Large intestine (tissue), 3 donors: ENCODE data around the gene C2CD5. TPM values are rescaled to one million over a fixed set of nuclear protein-coding genes. Genes with fewer than 3 reads are reported as not detected.

Source experiments
- DNase-seq, 2 donors: peaks; one replicate each; pipeline versions ENCODE4 v3.0.0 to v3.0.0-alpha.2; 2013
- H3K27ac ChIP-seq: one replicate; pipeline ENCODE4 v1.5.1; 2013; ENCODE audit warnings: low read length
- H3K27me3 ChIP-seq: 2 replicates; pipeline ENCODE4 v1.6.1; 2013; ENCODE audit warnings: low read length; ENCODE audit not compliant: control insufficient read depth, insufficient read depth
- H3K36me3 ChIP-seq: 2 replicates; pipeline ENCODE4 v1.6.1; 2013; ENCODE audit warnings: low read length; ENCODE audit not compliant: control insufficient read depth, insufficient read depth
- H3K4me1 ChIP-seq: one replicate; pipeline ENCODE4 v1.6.1; 2013; ENCODE audit warnings: low read length; ENCODE audit not compliant: control insufficient read depth, insufficient read depth
- H3K4me3 ChIP-seq: one replicate; pipeline ENCODE4 v1.5.1; 2013; ENCODE audit warnings: low read length
- H3K9me3 ChIP-seq: one replicate; pipeline ENCODE4 v1.6.1; 2013; ENCODE audit warnings: mild to moderate bottlenecking, low read depth, low read length, moderate library complexity; ENCODE audit not compliant: control insufficient read depth
- WGBS: methylation state at CpG from one replicate; pipeline ENCODE4 v1.1.5; 2013; ENCODE audit warnings: low lambda C conversion rate; ENCODE audit not compliant: insufficient coverage; 5-methylcytosine and 5-hydroxymethylcytosine counted together
- polyA plus RNA-seq: library from polyadenylated mRNA; unstranded; fragments of 120-200 nt; gene quantifications from one replicate; pipeline ENCODE4 v1.2.1, GENCODE V29; 2013

The C2CD5 gene
- polyA plus RNA-seq, 1 donor, result 61.6 TPM

GRCh38 chr12:22431693-22432251 is 112.6 kb downstream of the C2CD5 start:
- Histone ChIP-seq H3K4me1 (no peaks in the 10 kb centered on the region), H3K36me3 (no peaks in the 10 kb centered on the region), H3K27me3 (no peaks in the 10 kb centered on the region), H3K4me3 (no peak overlapping the region), H3K9me3 (no peaks in the 10 kb centered on the region), H3K27ac (no peak overlapping the region)
- no CpG with 5 or more reads among the region's 1 CpG for WGBS
- DNase-seq, result no peak

DNA sequence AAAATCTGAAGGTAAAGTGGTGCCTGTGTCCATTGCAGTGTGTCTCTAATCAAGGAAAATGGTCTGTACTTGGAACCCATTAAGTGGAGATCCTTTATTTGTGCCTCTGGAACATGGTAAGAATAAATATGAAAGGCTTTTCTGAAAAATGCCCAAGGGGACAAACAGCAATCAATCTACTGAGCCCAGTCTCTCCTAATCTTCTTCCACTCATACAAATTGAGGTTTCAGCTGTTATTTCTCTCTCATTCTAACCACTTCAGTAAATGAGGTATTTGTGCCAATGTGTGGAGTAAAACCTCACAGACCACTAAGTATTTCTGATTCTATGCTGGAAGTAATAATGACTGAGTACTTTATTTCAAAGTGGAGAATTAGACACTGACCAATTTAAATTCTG is 127.5 kb downstream of the C2CD5 start:
- H3K4me1 ChIP-seq, result no peaks in the 10 kb centered on the region
- no peaks in the 10 kb centered on the region for H3K9me3 ChIP-seq
- H3K27ac ChIP-seq, result no peak overlapping the region
- DNase-seq, result no peak
- H3K4me3 ChIP-seq, result no peak overlapping the region
- no peaks in the 10 kb centered on the region for H3K27me3 ChIP-seq
- no peaks in the 10 kb centered on the region for H3K36me3 ChIP-seq

GRCh38 chr12:22415342-22416309 is 128.7 kb downstream of the C2CD5 start:
- WGBS, result no CpG with 5 or more reads among the region's 4 CpGs
- H3K36me3 ChIP-seq, result no peaks in the 10 kb centered on the region
- no peak for DNase-seq
- H3K4me1 ChIP-seq, result no peaks in the 10 kb centered on the region
- no peak overlapping the region for H3K27ac ChIP-seq
- no peak overlapping the region for H3K4me3 ChIP-seq
- H3K9me3 ChIP-seq, result no peaks in the 10 kb centered on the region
- no peaks in the 10 kb centered on the region for H3K27me3 ChIP-seq

- Histone ChIP-seq H3K4me1 (no peaks in the 10 kb centered on the region), H3K9me3 (no peaks in the 10 kb centered on the region), H3K36me3 (no peaks in the 10 kb centered on the region), H3K27ac (no peak overlapping the region), H3K4me3 (no peak overlapping the region), H3K27me3 (no peaks in the 10 kb centered on the region)
- 100% methylated on average over 2 of the region's 2 CpGs for WGBS
- no peak for DNase-seq
Measured at GRCh38 chr12:22414742-22415141, 129.6 kb downstream of the C2CD5 start.

- no peak for DNase-seq
- no CpG with 5 or more reads among the region's 3 CpGs for WGBS
- H3K36me3 ChIP-seq, result no peaks in the 10 kb centered on the region
- H3K4me3 ChIP-seq, result no peak overlapping the region
- H3K4me1 ChIP-seq, result no peaks in the 10 kb centered on the region
- H3K27ac ChIP-seq, result no peak overlapping the region
- H3K9me3 ChIP-seq, result no peaks in the 10 kb centered on the region
- H3K27me3 ChIP-seq, result no peaks in the 10 kb centered on the region
Measured at GRCh38 chr12:22413592-22413991, 130.8 kb downstream of the C2CD5 start.

DNA sequence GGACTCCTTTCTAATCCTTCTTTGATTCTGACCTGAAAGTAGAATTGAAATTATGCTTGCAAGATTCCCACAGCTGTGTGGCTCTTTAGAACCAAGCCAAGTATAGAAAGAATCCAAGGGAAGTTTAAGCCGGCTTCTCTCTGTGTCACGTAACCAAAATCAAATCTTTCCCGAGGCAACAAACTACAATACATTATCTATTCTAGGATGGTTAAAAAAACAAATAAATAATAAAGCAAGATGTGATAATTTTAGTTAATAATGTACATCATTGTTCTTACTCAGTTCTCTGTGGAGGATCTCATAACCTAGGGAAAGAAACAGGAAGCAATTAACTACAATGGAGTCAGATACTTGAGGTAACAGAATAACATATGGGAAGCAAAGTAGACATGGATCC is 131.8 kb downstream of the C2CD5 start:
- Histone ChIP-seq H3K4me1 (no peaks in the 10 kb centered on the region), H3K9me3 (no peaks in the 10 kb centered on the region), H3K27ac (no peak overlapping the region), H3K27me3 (no peaks in the 10 kb centered on the region), H3K4me3 (no peak overlapping the region), H3K36me3 (no peaks in the 10 kb centered on the region)
- no peak for DNase-seq
- WGBS, result 84% methylated on average over 3 of the region's 3 CpGs

DNA sequence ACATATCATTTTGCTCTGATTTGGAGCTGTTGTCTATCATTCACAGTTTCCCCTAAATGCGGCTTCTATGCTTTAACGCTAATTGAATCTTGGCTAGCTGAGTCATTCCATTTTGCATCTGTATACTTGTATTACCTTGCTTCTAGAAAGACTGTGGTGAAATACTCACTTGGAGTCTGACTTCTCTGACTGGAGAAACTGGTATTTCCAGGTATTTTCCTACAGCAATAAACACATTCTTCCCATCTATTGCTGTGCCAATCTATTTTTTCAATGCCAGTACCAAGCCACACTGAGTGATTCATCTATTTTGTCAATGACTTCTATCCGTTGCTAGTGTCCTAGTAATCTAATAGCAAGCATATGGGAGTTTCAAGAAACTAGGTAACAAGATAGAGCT is 133.9 kb downstream of the C2CD5 start:
- no peaks in the 10 kb centered on the region for H3K36me3 ChIP-seq
- no peaks in the 10 kb centered on the region for H3K9me3 ChIP-seq
- no CpG with 5 or more reads among the region's 3 CpGs for WGBS
- H3K27ac ChIP-seq, result no peak overlapping the region
- no peak for DNase-seq
- no peaks in the 10 kb centered on the region for H3K4me1 ChIP-seq
- no peak overlapping the region for H3K4me3 ChIP-seq
- no peaks in the 10 kb centered on the region for H3K27me3 ChIP-seq

DNA sequence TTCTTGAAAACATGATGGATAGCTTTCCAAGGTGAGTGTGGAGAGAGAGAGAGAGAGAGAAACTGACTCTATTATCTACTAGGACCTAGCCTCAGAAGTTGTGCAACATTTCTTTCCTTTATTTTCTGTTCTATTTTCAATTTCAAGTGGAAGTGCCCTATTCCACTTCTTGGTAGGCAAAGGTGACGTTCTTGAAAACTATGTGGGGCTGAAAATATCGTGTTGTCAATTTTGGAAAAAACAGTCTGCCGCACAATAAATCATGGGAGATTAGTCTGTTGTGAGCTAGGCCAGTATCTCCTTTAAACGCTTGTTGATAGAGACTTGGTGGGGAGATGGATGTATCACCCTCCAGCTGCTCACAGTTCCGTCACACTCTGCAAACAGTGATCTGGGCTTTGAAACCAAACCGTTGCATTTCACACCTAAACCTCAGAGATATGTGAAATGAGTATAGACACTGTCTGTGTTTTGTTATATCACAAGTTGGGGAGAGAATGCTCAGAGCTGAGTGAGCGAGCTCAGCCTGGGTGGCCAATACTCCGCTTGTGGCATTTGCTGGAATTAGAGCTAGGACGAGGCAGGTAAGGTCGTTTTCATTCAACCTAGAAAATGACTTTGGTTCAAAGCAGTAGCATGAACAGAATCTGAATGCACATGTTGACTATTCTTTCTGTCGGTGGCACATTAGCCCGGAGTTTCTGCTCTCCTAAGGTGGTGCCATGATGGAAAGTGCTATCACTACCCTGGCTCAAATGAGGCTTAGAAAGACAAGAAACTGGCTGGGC is 134.8 kb downstream of the C2CD5 start:
- no peak for DNase-seq
- WGBS, result 100% methylated on average over 1 of the region's 12 CpGs
- Histone ChIP-seq H3K4me1 (no peaks in the 10 kb centered on the region), H3K27me3 (no peaks in the 10 kb centered on the region), H3K36me3 (no peaks in the 10 kb centered on the region), H3K27ac (no peak overlapping the region), H3K4me3 (no peak overlapping the region), H3K9me3 (no peaks in the 10 kb centered on the region)

- Histone ChIP-seq H3K27ac (no peak overlapping the region), H3K4me1 (no peaks in the 10 kb centered on the region), H3K27me3 (no peaks in the 10 kb centered on the region), H3K4me3 (no peak overlapping the region), H3K9me3 (no peaks in the 10 kb centered on the region), H3K36me3 (no peaks in the 10 kb centered on the region)
- WGBS, result 50% methylated on average over 1 of the region's 8 CpGs
- no peak for DNase-seq
Measured at GRCh38 chr12:22408610-22409376, 135.5 kb downstream of the C2CD5 start.

DNA sequence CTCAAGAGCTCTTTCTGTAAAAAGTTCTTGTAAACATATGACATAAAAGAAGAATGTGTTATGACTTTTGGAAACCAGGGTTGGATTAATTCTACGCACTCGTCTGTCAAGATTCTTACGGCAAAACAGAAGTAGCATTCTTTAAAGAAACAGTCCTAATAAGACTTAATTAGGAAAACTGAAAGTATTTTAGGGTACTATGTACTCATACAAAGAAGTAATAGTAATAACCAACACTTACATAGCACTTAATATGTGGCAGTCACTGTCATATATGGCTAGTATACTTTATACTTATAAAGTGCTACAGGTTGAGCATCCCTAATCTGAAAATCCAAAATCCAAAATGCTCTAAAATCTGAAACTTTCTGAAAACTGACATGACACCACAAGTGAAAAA is 136.9 kb downstream of the C2CD5 start:
- Histone ChIP-seq H3K4me3 (no peak overlapping the region), H3K27me3 (no peaks in the 10 kb centered on the region), H3K4me1 (no peaks in the 10 kb centered on the region), H3K27ac (no peak overlapping the region), H3K36me3 (no peaks in the 10 kb centered on the region), H3K9me3 (no peaks in the 10 kb centered on the region)
- 69% methylated on average over 3 of the region's 3 CpGs for WGBS
- no peak for DNase-seq
